ENCODE results near the gene CNPY3. TPM values are rescaled to one million over a fixed set of nuclear protein-coding genes. Genes with fewer than 3 reads are reported as not detected.

Gene CNPY3
- total and polyA plus RNA-seq, 10 of the 15 experiments (the other 5 are each of a cell fraction or from before 2014, with no cell fraction given): 7.2 to 102 (median 73.6) TPM

DNA sequence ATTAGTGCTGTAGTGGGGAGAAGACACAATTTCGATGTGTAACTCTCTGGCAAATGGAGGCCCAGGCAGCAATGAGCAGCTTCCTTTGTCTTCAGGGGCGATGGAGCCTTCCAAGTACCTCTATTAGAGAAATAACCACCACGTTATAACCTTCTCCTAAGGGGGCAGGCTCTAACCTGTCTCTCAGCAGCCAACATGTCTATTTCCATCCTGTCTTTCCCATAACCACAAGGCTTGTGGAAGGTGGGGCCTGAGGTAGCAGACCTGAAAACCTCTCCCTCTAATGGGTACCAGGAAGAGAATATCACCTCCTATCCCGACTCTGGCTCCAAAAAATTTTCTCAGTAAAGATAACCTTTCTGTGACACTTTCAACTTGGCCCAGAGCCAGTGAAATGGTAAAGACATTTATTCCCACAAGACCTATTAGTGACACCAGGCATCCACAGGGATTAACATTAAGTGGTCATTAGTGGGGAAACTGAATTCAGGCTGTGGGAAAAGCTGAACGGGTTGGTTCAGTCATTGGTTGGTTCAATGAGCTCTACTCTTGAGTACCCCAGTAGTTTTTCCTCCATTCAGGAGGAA is 45.7 kb downstream of the CNPY3 start:
- ChIA-PET RAD21 (ENCODE audit: unreplicated experiment) (interaction anchor here (0.7 kb wide), 1 partner anchor 9 kb away, joined by 3 read pairs; the partner anchor contains the start of gene PPP2R5D), POLR2A (interaction anchor here (1.0 kb wide), 1 partner anchor 9 kb away, joined by 10 read pairs; the partner anchor contains the start of gene PPP2R5D), CTCF (interaction anchor here (0.6 kb wide), 2 partner anchors 403 to 761 kb away, joined by 3 read pairs; no protein-coding TSS in a partner anchor), SMC1A (ENCODE audit: uncharacterized antibody, unreplicated experiment) (interaction anchor here (1.1 to 2.2 kb wide), 2 partner anchors 9 to 17 kb away, joined by 4 to 8 read pairs; partner anchors contain the start of gene PPP2R5D)
- intact Hi-C loops (cut with micrococcal nuclease; ENCODE audit: unreplicated experiment): no loop called here
- Histone ChIP-seq H3K9ac (ENCODE audit: control insufficient read depth, insufficient read depth, low read length) (no peak overlapping the region), H3K79me2 (ENCODE audit: control insufficient read depth, insufficient read depth, low read length) (peaks cover 25% of the 10 kb centered on the region), H3K27ac (ENCODE audit: control insufficient read depth, insufficient read depth) (no peak overlapping the region), H3K27me3 (replicated peaks in 1 of 2; ENCODE audit: control insufficient read depth in 2 of 2, insufficient read depth in 2 of 2, low read length in 1 of 2) (no peaks in the 10 kb centered on the region), H3K4me2 (ENCODE audit: control insufficient read depth, insufficient read depth) (no peak overlapping the region), H3K9me3 (replicated peaks; ENCODE audit: control insufficient read depth, insufficient read depth, low read length) (no peaks in the 10 kb centered on the region), H3K4me3 (no peak overlapping the region), H3K4me1 (ENCODE audit: control insufficient read depth, insufficient read depth, low read length) (peaks cover 9% of the 10 kb centered on the region), H3K36me3 (ENCODE audit: control insufficient read depth in 2 of 2, insufficient read depth in 2 of 2, low read length in 1 of 2) (no peaks in the 10 kb centered on the region; a peak in 1 of 4 replicates), H4K20me1 (ENCODE audit: control insufficient read depth, insufficient read depth) (no peaks in the 10 kb centered on the region), H2AFZ (ENCODE audit: control insufficient read depth, low read depth, low read length) (no peak overlapping the region)
- DNase-seq (ENCODE audit: low read depth, low spot score) (no peak), FAIRE-seq (no peak), ATAC-seq (no peak)
- in situ Hi-C loops (cut with MboI): no loop called here
- no TSS peak for BruUV-seq (replicated peaks)
- WGBS (ENCODE audit: insufficient coverage, insufficient replicate concordance, low lambda C conversion rate, missing lambda C conversion rate): 98% methylated on average over 5 of the region's 5 CpGs
- no peak for TF ChIP-seq POU2F2 (IDR thresholded peaks at IDR 0.05; ENCODE audit: borderline replicate concordance, low read depth, low read length)
- TF ChIP-seq HDAC6 (IDR thresholded peaks at IDR 0.05; ENCODE audit: unreplicated experiment): no peak
- TF ChIP-seq, protein P1, sequence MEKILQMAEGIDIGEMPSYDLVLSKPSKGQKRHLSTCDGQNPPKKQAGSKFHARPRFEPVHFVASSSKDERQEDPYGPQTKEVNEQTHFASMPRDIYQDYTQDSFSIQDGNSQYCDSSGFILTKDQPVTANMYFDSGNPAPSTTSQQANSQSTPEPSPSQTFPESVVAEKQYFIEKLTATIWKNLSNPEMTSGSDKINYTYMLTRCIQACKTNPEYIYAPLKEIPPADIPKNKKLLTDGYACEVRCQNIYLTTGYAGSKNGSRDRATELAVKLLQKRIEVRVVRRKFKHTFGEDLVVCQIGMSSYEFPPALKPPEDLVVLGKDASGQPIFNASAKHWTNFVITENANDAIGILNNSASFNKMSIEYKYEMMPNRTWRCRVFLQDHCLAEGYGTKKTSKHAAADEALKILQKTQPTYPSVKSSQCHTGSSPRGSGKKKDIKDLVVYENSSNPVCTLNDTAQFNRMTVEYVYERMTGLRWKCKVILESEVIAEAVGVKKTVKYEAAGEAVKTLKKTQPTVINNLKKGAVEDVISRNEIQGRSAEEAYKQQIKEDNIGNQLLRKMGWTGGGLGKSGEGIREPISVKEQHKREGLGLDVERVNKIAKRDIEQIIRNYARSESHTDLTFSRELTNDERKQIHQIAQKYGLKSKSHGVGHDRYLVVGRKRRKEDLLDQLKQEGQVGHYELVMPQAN (conservative IDR thresholded peaks at IDR 0.05): no peak
- no peak for TF ChIP-seq ZSCAN29 (IDR thresholded peaks at IDR 0.05)
- TF ChIP-seq CBFB (IDR thresholded peaks at IDR 0.05; ENCODE audit: low read depth): no peak
- TF ChIP-seq YBX1 (IDR thresholded peaks at IDR 0.05): no peak
- no peak for TF ChIP-seq ZNF384 (IDR thresholded peaks at IDR 0.05; ENCODE audit: borderline replicate concordance, low read depth, low read length)

Measured in GM12878 (cell line).